Esophagus muscularis mucosa (tissue), 3 donors: ENCODE results near the gene ZNF311.

Experiments
- CTCF ChIP-seq, 3 experiments: fragments of 200-600 bp in 2 of 3; fragments of 450-650 bp in 1 of 3; sonication (generic) in 2 of 3; IDR thresholded peaks; one replicate each; pipeline ENCODE4 v1.5.1; 2017 to 2019; ENCODE audit warnings: antibody characterized with exemption in 3 of 3, mild to moderate bottlenecking in 2 of 3, moderate library complexity in 1 of 3
- POLR2A ChIP-seq: fragments of 450-650 bp; IDR thresholded peaks from one replicate; pipeline ENCODE4 v1.6.1; 2017; ENCODE audit warnings: antibody characterized with exemption, moderate library complexity, mild to moderate bottlenecking, low read depth

GRCh38 chr6:28977341-28978132 is 27.6 kb downstream of the ZNF311 start:
- TF ChIP-seq CTCF (IDR thresholded peaks at IDR 0.05) (no peak), POLR2A (no peak)
